ENCODE data around the gene TOE1.

Gene TOE1

DNA sequence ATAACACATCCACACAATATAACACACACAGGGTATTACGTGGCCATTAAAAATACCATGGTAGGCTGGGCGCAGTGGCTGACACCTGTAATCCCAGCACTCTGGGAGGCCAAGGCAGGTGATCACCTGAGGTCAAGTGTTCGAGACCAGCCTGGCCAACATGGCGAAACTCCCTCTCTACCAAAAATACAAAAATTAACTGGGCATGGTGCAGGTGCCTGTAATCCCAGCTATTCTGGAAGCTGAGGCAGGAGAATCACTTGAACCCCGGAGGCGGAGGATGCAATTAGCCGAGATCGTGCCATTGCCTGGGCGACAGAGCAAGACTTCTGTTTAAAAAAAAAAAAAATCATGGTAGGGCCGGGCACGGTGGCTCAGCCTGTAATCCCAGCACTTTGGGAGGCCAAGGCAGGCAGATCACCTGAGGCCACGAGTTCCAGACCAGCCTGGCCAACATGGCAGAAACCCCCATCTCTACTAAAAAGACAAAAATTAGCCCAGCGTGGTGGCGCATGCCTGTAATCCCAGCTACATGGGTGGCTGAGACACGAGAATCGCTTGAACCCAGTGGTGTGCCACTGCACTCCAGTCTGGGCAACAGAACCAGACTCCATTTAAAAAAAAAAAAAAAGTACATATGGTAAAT is 37.3 kb upstream of the TOE1 start:
- TF ChIP-seq ZFX (IDR thresholded peaks at IDR 0.05) = no peak
- TF ChIP-seq, protein P1, sequence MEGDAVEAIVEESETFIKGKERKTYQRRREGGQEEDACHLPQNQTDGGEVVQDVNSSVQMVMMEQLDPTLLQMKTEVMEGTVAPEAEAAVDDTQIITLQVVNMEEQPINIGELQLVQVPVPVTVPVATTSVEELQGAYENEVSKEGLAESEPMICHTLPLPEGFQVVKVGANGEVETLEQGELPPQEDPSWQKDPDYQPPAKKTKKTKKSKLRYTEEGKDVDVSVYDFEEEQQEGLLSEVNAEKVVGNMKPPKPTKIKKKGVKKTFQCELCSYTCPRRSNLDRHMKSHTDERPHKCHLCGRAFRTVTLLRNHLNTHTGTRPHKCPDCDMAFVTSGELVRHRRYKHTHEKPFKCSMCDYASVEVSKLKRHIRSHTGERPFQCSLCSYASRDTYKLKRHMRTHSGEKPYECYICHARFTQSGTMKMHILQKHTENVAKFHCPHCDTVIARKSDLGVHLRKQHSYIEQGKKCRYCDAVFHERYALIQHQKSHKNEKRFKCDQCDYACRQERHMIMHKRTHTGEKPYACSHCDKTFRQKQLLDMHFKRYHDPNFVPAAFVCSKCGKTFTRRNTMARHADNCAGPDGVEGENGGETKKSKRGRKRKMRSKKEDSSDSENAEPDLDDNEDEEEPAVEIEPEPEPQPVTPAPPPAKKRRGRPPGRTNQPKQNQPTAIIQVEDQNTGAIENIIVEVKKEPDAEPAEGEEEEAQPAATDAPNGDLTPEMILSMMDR (conservative IDR thresholded peaks at IDR 0.05) = no peak
- peak overlapping the region; percentile 79 for H3K27ac ChIP-seq

DNA sequence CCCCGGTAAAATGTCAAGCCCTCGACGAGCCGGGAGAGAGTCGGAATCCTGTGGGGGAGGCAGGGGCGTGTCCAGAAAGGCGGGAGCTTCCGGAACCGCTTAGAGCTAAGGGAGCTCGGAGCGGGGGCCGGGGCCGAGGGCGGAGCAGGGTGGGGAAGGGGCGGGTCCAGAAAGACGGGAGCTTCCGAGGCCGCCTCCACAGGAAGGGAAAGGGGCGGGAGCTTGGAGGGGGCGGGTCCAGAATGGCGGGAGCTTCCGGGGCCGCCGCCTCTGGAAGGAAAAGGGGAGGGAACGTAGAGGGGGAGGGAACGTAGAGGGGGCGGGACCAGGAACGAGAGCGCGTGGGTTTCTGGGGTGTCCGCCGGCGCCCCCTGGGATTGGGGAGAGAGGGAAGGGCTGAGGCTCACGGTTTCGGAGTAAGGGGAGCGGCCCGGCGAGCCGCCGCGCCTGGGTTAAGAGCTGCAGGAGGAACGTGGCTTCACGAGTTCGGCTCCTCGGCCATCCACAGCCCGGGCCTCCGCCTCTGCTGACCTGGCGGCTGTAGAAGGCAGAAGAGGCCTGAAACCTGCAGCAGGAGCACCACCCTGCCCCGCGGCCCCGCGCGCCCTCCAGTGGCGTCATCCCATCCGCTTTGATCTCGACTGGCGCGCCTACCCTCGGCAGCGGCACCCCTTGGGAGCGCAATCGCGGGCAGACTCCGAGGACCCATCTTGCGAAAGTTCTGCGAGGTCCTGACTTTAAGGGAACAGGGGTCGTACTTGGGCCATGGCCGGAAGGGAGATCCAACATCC is 36.3 kb upstream of the TOE1 start:
- peak; percentile 77; the same call in 1 of the 2 replicates for TF ChIP-seq ZFX (IDR thresholded peaks at IDR 0.05)
- TF ChIP-seq, protein P1 (conservative IDR thresholded peaks at IDR 0.05) = peak; percentile 90
- peak overlapping the region; percentile 79 for H3K27ac ChIP-seq

DNA sequence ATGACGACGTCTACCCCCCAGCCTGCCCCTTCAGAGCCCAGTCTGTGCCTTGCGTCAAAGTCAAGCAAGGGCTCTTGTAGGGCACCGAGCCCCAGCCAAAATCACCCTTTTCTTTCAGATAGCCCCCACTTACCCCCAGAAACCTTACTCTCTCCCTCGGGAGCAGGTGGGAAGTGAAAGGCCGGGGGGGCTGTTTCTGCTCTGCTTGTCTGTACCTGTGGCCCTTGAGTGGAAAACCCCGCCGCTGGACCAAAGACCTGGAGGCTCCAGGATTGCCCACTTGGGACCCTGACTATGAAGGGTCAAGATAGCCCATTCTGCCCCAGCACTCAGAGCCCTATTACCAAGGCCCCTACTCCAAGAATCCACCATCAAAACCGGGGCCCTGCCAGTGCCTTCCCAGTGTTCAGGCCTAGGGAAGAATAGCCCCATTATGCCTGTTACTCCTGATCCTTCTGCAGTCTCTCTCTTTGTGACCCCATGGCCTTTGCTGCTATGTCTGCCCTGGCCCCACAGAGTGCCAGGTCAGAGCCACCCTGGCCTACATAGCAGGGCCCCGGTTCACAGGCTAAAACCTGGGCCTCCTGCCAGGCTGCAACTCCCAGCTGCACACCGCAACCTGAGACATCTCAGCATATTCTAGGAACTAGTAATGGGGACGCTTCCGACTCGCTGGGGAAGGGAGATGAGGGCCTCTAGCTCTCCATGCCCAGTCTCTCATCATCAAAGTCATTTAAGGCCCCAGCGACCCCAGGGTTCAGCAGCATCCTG is 35.5 kb upstream of the TOE1 start:
- TF ChIP-seq, protein P1 (conservative IDR thresholded peaks at IDR 0.05) = peak; percentile 72
- TF ChIP-seq ZFX (IDR thresholded peaks at IDR 0.05) = no peak
- H3K27ac ChIP-seq = peak overlapping the region; percentile 79

DNA sequence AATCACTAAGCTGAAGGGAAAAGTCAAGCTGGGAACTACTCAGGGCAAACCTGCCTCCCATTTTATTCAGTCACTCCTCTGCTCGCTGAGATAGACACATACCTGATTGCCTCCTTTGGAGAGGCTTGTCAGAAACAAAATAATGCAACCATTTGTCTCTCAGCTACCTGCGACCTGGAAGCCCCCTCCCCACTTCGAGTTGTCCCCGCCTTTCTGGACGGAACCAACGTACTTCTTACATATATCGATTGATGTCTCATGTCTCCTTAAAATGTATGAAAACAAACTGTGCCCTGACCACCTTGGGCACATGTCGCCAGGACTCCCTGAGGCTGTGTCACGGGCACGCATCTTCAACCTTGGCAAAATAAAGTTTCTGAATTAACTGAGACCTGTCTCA is 34.7 kb upstream of the TOE1 start:
- no peak for TF ChIP-seq ZFX (IDR thresholded peaks at IDR 0.05)
- TF ChIP-seq, protein P1 (conservative IDR thresholded peaks at IDR 0.05) = no peak
- no peak overlapping the region for H3K27ac ChIP-seq

- no peak overlapping the region for H3K27ac ChIP-seq
- no peak for TF ChIP-seq ZFX (IDR thresholded peaks at IDR 0.05)
- TF ChIP-seq, protein P1 (conservative IDR thresholded peaks at IDR 0.05) = no peak
These were observed 33.7 kb upstream of the TOE1 start for GRCh38 chr1:45306319-45306718.

DNA sequence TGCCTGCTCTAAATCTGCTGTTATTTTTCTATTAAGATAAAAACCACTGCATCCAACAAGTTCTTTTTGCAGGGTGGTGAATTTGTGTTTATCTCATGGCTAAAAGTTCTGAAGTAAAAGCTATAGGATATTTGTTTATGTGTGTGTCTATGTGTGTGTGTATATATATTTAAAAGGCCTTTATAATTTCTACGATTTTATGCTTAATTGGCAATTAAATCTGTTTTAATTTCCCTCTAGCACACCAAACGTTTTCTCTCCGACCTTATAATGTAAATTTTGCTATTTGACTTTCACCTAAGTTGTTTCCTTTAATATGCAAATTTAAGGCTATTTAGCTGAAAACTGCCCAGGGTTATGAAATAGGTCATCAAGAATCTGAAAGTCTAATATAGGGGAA is 33.1 kb upstream of the TOE1 start:
- TF ChIP-seq ZFX (IDR thresholded peaks at IDR 0.05) = no peak
- TF ChIP-seq, protein P1 (conservative IDR thresholded peaks at IDR 0.05) = no peak
- H3K27ac ChIP-seq = no peak overlapping the region

All from C4-2B (cell line).